HEK293 (cell line): ENCODE results near the gene LRRC26.
A peak's percentile ranks its signal among the peaks of the same experiment; 100 is the strongest.

ENCODE experiments used
- BCL6B ChIP-seq: fragments of 450-650 bp; formaldehyde crosslinking; IDR thresholded peaks from 2 replicates; pipeline ENCODE4 v1.5.1; 2017; ENCODE audit warnings: missing biosample characterization, missing genetic modification characterization
- ELK4 ChIP-seq: IDR thresholded peaks from 2 replicates; pipeline ENCODE4 v1.6.1; 2011; ENCODE audit warnings: mild to moderate bottlenecking, low read depth, low read length, borderline replicate concordance
- HIC1 ChIP-seq: fragments of 450-650 bp; formaldehyde crosslinking; IDR thresholded peaks from 2 replicates; pipeline ENCODE4 v1.5.1; 2016; ENCODE audit warnings: missing biosample characterization, missing genetic modification characterization
- KLF16 ChIP-seq: fragments of 450-650 bp; formaldehyde crosslinking; IDR thresholded peaks from 2 replicates; pipeline ENCODE4 v1.5.1; 2017; ENCODE audit warnings: missing biosample characterization, missing genetic modification characterization
- KLF9 ChIP-seq: fragments of 450-650 bp; formaldehyde crosslinking; IDR thresholded peaks from 2 replicates; pipeline ENCODE4 v1.5.1; 2016; ENCODE audit warnings: missing biosample characterization, missing genetic modification characterization, low read depth
- SP2 ChIP-seq: fragments of 450-650 bp; formaldehyde crosslinking; IDR thresholded peaks from 2 replicates; pipeline ENCODE4 v1.5.1; 2016; ENCODE audit warnings: missing biosample characterization, missing genetic modification characterization
- ZBTB11 ChIP-seq: fragments of 450-650 bp; formaldehyde crosslinking; conservative IDR thresholded peaks from 2 replicates; pipeline ENCODE4 v1.5.1; 2016; ENCODE audit warnings: low read depth, missing biosample characterization, missing genetic modification characterization
- ZBTB48 ChIP-seq: fragments of 450-650 bp; formaldehyde crosslinking; IDR thresholded peaks from 2 replicates; pipeline ENCODE4 v1.5.1; 2016; ENCODE audit warnings: missing biosample characterization, missing genetic modification characterization
- ZBTB7A ChIP-seq: fragments of 450-650 bp; formaldehyde crosslinking; IDR thresholded peaks from 2 replicates; pipeline ENCODE4 v1.5.1; 2016; ENCODE audit warnings: low read depth, missing biosample characterization, missing genetic modification characterization
- ZFP3 ChIP-seq: fragments of 450-650 bp; formaldehyde crosslinking; IDR thresholded peaks from 2 replicates; pipeline ENCODE4 v1.5.1; 2016; ENCODE audit warnings: low read depth, missing biosample characterization, missing genetic modification characterization
- ZNF121 ChIP-seq: fragments of 450-650 bp; formaldehyde crosslinking; IDR thresholded peaks from 2 replicates; pipeline ENCODE4 v1.5.1; 2016; ENCODE audit warnings: missing biosample characterization, missing genetic modification characterization
- ZNF140 ChIP-seq: fragments of 450-650 bp; formaldehyde crosslinking; IDR thresholded peaks from 2 replicates; pipeline ENCODE4 v1.5.1; 2016; ENCODE audit warnings: missing biosample characterization, missing genetic modification characterization
- ZNF157 ChIP-seq: fragments of 450-650 bp; formaldehyde crosslinking; IDR thresholded peaks from 2 replicates; pipeline ENCODE4 v1.5.1; 2016; ENCODE audit warnings: missing biosample characterization, missing genetic modification characterization
- ZNF175 ChIP-seq: fragments of 450-650 bp; formaldehyde crosslinking; IDR thresholded peaks from 2 replicates; pipeline ENCODE4 v1.5.1; 2016; ENCODE audit warnings: missing biosample characterization, missing genetic modification characterization
- ZNF18 ChIP-seq: fragments of 450-650 bp; formaldehyde crosslinking; IDR thresholded peaks from 2 replicates; pipeline ENCODE4 v1.5.1; 2016; ENCODE audit warnings: missing biosample characterization, missing genetic modification characterization
- ZNF23 ChIP-seq: fragments of 450-650 bp; formaldehyde crosslinking; IDR thresholded peaks from 2 replicates; pipeline ENCODE4 v1.5.1; 2016; ENCODE audit warnings: missing biosample characterization, missing genetic modification characterization, borderline replicate concordance
- ZNF416 ChIP-seq: fragments of 450-650 bp; formaldehyde crosslinking; IDR thresholded peaks from 2 replicates; pipeline ENCODE4 v1.5.1; 2016; ENCODE audit warnings: missing biosample characterization, missing genetic modification characterization
- ZNF488 ChIP-seq: fragments of 450-650 bp; formaldehyde crosslinking; IDR thresholded peaks from 2 replicates; pipeline ENCODE4 v1.5.1; 2016; ENCODE audit warnings: missing biosample characterization, missing genetic modification characterization
- ZNF549 ChIP-seq: fragments of 450-650 bp; IDR thresholded peaks from 2 replicates; pipeline ENCODE4 v1.5.1; 2018; ENCODE audit warnings: missing biosample characterization, missing genetic modification characterization, mild to moderate bottlenecking, inconsistent platforms, moderate library complexity
- ZNF585B ChIP-seq: fragments of 450-650 bp; formaldehyde crosslinking; IDR thresholded peaks from 2 replicates; pipeline ENCODE4 v1.5.1; 2016; ENCODE audit warnings: missing biosample characterization, missing genetic modification characterization
- ZXDB ChIP-seq: fragments of 450-650 bp; formaldehyde crosslinking; IDR thresholded peaks from 2 replicates; pipeline ENCODE4 v1.5.1; 2016; ENCODE audit warnings: missing biosample characterization, missing genetic modification characterization
- TF ChIP-seq, protein P1 (sequence below): fragments of 450-650 bp; formaldehyde crosslinking; IDR thresholded peaks from 2 replicates; pipeline ENCODE4 v1.5.1; 2016; ENCODE audit warnings: missing biosample characterization, missing genetic modification characterization, borderline replicate concordance
- TF ChIP-seq, protein P2 (sequence below): fragments of 450-650 bp; formaldehyde crosslinking; IDR thresholded peaks from 2 replicates; pipeline ENCODE4 v1.5.1; 2016; ENCODE audit warnings: missing biosample characterization, missing genetic modification characterization

Gene LRRC26

DNA sequence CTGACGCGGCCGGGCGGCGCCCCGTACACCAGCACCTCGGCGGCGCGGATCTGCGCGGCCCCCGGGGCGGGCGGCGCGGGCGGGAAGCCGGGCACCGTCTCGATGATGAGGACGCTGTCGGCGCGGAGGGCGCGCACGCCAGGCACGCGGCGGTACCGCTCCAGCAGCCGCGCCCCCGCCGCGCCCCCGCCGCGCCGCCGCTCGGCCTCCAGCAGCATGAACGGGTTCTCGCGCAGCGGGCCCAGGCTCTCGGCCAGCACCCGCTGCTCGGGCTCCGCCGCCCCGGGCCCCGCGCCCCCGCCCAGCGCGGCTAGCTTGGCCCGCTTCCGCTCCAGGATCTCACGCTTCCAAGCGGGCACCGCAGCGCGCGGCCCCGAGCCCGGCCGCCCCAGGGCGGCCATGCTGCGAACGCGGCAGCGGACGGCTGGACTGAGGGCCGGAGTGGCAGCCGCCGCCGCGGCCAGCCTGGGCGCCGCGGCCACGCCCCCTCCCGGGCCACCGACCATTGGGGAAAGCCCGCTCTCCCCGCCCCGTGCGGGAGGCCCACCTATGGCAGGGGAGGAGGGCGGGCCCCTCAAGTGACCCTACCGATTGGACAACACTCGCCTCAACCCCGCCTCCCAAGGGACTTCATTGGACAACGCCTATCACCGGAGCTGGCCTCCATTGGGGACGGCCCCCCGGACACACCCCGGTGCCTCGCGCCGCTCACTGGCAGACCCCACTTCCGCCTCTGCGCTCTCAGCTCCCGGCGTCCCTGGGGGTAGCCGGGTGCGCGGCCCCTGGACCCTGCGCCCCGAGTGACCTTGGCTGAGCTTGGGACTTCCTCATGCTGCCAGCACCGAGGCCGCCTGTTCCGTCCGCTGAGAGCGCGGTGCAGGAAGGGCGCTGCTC, 30.7 kb upstream of the LRRC26 start, which contains the start of gene TPRN (continued):
- TF ChIP-seq ZBTB11 (tag by site-specific recombination) (peak; percentile 79), HIC1 (tag by site-specific recombination) (peak; percentile 93), ZXDB (tag by site-specific recombination) (peak; percentile 96), ZNF121 (tag by site-specific recombination) (no peak), ZNF549 (no peak), ZFP3 (tag by site-specific recombination) (no peak), BCL6B (tag by site-specific recombination) (no peak), ZNF585B (tag by site-specific recombination) (no peak), ZNF23 (tag by site-specific recombination) (no peak), ZNF488 (tag by site-specific recombination) (no peak), KLF9 (tag by site-specific recombination) (peak; percentile 88), ZNF175 (tag by site-specific recombination) (no peak), ELK4 (peak; percentile 12; the same call in 1 of the 2 replicates), ZNF416 (tag by site-specific recombination) (no peak), SP2 (tag by site-specific recombination) (peak; percentile 100), KLF16 (tag by site-specific recombination) (peak; percentile 74; the same call in 1 of the 2 replicates), ZNF140 (tag by site-specific recombination) (no peak), ZNF157 (tag by site-specific recombination) (no peak), ZNF18 (tag by site-specific recombination) (no peak), ZBTB48 (tag by site-specific recombination) (peak; percentile 97), ZBTB7A (tag by site-specific recombination) (peak; percentile 81; the same call in 1 of the 2 replicates)
- TF ChIP-seq, protein P1, sequence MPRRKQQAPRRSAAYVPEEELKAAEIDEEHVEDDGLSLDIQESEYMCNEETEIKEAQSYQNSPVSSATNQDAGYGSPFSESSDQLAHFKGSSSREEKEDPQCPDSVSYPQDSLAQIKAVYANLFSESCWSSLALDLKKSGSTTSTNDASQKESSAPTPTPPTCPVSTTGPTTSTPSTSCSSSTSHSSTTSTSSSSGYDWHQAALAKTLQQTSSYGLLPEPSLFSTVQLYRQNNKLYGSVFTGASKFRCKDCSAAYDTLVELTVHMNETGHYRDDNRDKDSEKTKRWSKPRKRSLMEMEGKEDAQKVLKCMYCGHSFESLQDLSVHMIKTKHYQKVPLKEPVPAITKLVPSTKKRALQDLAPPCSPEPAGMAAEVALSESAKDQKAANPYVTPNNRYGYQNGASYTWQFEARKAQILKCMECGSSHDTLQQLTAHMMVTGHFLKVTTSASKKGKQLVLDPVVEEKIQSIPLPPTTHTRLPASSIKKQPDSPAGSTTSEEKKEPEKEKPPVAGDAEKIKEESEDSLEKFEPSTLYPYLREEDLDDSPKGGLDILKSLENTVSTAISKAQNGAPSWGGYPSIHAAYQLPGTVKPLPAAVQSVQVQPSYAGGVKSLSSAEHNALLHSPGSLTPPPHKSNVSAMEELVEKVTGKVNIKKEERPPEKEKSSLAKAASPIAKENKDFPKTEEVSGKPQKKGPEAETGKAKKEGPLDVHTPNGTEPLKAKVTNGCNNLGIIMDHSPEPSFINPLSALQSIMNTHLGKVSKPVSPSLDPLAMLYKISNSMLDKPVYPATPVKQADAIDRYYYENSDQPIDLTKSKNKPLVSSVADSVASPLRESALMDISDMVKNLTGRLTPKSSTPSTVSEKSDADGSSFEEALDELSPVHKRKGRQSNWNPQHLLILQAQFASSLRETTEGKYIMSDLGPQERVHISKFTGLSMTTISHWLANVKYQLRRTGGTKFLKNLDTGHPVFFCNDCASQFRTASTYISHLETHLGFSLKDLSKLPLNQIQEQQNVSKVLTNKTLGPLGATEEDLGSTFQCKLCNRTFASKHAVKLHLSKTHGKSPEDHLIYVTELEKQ (tag by site-specific recombination), result no peak
- TF ChIP-seq, protein P2, sequence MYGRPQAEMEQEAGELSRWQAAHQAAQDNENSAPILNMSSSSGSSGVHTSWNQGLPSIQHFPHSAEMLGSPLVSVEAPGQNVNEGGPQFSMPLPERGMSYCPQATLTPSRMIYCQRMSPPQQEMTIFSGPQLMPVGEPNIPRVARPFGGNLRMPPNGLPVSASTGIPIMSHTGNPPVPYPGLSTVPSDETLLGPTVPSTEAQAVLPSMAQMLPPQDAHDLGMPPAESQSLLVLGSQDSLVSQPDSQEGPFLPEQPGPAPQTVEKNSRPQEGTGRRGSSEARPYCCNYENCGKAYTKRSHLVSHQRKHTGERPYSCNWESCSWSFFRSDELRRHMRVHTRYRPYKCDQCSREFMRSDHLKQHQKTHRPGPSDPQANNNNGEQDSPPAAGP (tag by site-specific recombination), result no peak; the same call in 1 of the 2 replicates
